HG02884 (cell line): ENCODE data around the gene ROBO1.
"Not testable (repeated sequence)": the region's sequence is repeated elsewhere in the genome, so short reads cannot be mapped to it uniquely, and the experiment has no call there.

Source experiments
- ATAC-seq: cut with Tn5 transposase; IDR thresholded peaks from one replicate; pipeline ENCODE4 v1.9.1; 2021; ENCODE audit warnings: mild to moderate bottlenecking, moderate library complexity; ENCODE audit not compliant: unreplicated experiment

Gene ROBO1

DNA sequence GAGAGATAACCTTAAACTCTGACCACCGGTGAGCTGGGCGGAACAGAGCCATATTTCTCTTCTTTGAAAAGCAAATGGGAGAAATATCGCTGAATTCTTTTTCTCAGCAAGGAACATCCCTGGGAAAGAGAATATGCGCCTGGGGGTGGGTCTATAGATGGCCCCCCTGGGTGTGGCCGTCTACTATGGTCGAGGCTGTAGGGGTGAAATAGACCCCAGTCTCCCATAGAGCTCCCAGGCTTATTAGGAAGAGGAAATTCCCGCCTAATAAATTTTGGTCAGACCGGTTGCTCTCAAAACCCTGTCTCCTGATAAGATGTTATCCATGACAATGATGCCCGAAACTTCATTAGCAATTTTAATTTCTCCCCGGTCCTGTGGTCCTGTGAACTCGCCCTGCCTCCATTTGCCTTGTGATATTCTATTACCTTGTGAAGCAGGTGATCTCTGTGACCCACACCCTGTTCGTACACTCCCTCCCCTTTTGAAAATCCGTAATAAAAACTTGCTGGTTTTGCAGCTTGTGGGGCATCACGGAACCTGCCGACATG, 441.9 kb downstream of the ROBO1 start:
- not testable (repeated sequence) for ATAC-seq

DNA sequence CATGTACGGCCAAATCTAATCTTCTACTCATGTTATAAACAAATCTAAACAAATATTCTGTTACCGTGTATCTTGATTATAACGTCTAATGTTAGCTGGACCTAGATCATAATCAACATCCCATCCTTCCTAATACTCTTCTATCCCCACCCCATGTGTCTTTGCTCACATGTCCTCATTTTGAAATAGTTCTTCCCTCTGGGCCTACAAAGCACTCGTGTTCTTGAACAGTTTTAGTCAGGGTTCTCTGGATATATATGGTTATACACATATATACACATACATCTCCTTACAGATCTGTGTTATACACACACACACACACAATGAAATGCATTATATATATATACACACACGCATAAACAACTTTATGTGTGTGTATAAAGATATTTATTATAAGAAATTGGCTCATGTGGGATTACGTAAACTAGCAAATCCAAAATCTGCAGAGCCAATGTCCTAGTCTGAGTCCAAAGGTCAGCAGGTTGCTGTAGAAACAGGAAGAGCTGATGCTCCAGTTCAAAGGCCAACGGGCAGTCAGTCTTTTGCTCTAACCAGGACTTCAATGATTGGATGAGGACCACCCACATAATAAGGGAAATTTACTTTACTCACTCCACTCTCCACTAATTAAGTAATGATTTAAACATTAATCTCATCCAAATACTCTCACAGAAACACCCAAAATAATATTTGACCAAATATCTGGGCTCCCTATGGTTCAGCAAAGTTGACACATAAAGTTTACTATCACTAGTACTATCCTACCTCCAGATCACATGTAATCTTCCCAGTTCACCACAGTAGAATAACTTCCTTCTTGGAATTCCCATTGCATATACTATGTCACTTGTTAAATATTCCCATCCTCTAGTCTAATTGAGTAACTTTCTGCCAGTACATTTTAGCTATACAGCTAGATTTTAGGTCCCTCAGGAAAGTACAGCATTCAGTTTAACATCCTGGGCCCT, 450.0 kb downstream of the ROBO1 start:
- ATAC-seq, result no peak

DNA sequence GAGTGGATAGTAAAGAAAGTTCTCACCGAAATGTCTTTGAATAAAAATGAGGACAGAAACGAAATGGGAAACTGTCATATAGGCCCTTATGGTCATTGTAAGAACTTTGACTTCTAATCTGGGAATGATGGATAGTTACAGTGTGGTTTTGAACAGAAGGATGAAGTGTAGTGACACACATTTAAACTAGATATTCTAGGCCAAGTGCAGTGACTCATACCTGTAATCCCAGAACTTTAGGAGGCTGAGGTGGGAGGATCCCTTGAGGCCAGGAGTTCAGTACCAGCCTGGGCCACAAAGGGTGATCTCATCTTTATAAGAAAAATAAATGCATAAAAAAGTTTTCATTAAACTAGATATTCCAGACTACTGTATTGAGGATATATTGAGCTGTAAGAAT, 452.8 kb downstream of the ROBO1 start:
- no peak for ATAC-seq

DNA sequence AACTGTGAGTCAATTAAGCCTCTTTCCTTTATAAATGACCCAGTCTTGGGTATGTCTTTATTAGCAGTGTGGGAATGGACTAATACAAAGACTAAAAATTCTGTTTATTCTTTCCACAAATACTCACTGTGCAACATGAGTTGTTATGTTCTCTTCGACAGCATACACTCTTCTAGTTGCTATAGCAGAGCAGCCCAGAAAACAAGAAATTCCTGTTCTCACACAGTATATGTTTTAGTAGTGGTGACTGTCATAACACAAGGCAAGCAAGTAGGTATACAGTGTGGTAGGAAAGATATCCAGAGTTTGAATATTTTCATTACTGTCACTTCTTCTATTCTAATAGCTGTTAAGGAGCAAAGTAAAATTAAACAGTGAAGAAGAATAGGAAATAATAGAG, 453.3 kb downstream of the ROBO1 start:
- ATAC-seq, result no peak

DNA sequence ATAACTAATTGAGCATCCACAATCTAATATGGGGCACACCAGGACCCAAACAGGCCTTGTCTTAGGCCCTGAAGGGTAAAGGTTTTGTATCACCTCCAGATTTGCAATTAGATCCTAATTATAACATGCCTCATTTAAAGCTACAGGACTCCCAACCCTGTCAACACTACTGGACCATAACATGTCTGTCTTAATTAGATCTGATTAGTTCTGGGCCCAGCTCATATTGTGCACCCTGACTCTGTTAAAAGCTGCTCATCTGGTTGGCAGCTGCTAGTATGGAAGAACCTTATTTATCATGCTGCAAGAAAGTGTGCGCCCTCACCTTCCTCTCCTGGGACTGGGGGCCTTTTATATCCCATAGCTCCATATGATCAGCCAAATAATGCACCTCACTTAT, 457.8 kb downstream of the ROBO1 start:
- ATAC-seq, result no peak

DNA sequence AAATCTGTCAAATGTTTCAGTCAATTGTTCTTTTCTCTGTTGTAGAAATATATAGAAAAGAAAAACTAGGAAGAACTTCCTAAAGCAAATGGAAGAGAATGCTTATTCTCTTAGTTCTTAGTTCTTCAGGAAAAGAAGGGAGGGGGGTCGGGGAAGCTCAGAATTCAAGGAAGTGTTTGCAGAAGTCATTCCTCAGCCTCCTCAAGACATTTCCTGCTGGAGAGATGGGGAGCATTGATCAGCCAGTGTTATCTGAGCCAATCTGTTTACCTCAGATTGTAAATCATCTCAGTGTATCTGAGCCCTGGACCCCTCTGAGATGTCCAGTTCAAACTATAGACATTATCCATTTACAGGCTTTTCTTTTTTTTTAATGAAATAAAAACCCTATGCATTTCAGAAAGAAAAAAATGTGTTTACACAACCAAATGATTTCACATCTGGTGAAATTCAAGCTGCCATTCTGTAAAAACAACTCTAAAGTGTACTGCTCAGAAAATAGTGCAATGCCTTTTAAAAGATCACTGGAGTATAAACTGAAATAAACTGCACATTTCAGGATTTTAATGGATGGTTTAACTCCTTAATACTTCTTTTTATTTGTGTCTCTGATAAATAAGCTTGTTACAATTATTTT, 460.7 kb downstream of the ROBO1 start:
- no peak for ATAC-seq

DNA sequence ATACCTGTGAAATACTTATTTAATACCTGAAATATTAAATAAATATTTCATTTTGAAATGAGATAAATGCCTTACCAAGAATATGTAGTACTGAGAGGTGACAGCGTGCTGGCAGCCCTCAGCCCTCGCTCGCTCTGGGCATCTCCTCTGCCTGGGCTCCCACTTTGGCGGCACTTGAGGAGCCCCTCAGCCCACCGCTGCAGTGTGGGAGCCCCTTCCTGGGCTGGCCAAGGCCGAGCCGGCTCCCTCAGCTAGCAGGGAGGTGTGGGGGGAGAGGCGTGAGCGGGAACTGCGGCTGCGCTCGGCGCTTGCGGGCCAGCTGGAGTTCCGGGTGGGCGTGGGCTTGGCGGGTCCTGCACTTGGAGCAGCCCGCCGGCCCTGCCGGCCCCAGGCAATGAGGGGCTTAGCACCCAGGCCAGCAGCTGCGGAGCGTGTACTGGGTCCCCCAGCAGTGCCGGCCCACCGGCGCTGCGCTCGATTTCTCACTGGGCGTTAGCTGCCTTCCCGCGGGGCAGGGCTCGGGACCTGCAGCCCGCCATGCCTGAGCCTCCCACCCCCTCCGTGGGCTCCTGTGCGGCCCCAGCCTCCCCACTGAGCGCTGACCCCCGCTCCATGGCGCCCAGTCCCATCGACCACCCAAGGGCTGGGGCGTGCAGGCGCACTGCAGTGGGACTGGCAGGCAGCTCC, 467.7 kb downstream of the ROBO1 start:
- ATAC-seq, result not testable (repeated sequence)

DNA sequence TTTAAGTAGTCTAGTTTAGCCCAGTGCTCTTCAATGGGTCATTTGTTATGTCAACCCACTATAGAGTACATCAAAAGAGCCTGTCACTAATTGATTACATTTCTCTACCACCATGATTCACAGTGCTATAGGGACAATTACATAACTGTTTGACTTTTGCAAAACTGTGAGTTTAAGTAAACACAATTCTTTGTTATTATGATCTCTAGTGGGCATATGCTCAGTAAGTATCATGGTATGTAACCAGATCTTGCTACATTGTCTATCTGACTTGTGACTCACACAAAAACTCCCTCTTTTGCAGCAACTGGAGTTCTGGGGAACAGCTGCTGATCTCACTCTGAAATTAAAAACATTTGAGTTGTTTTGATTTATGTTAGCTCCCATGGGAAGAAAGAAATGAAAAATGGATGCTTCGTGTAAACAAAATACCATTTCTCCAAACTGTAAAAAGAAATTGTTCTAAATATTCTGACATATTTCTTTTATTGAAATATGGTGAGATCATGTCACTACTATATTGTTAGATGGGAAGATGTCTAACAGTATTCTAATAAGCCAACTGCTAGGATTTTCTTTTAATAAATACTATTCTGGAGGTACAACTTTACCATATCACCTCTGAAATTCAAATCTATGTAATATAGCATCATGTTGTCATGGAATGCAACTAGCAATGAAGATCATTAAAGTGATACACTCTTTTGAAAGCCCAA, 470.4 kb downstream of the ROBO1 start:
- no peak for ATAC-seq

DNA sequence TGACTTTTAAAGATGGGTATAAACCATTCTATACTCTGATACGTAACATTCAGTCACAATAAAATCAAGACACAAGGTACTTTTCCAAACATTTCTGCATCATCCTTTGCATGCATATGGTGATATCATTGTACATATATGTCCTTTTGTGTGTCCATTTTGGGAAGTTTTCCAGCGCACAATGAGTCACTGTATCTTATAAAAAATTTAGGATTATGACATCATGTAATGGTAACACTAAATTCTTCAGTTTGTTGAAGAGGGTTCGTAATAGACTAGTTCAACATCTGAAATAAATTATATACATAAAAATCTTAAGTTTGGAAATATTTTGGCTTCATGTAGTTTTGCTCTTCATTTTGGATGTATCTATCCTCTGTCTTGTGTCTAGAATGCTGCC, 480.9 kb downstream of the ROBO1 start:
- ATAC-seq, result no peak

DNA sequence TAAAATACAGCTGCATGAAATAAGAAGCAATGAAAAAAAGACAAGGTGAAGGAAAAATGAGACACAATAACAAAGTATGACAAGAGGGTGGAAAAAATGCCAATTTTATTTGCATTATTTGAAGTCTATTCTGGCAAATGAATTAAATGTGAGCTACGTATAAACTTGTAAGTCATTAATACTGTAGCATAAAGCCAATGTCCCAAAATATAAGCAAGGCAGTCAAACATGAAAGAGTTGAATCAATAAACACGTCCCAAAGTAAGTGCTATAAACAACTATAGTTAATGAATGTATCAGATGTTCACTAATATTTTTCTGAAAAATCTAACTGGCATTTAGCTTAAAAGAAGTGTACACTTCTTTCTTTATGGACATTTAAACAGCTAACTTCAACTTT, 481.9 kb downstream of the ROBO1 start:
- ATAC-seq, result no peak

DNA sequence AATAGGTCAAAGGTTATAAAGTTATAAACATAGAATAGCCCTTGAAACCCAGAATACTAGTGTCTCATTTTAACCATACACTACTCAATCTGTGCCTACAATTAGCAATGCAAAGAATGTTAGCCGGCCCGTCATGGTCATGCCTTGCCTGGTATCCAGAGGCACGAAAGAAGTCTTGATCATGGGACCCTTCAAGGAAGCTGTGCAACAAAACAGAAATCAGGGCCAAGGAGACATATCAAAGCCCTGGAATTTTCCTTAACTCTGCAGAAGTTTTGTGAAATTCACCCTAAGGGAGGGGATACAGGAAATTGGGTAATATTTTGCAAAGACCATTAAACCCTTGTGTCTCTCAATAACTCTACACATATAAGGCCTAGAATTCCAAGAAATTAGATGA, 482.4 kb downstream of the ROBO1 start:
- no peak for ATAC-seq

DNA sequence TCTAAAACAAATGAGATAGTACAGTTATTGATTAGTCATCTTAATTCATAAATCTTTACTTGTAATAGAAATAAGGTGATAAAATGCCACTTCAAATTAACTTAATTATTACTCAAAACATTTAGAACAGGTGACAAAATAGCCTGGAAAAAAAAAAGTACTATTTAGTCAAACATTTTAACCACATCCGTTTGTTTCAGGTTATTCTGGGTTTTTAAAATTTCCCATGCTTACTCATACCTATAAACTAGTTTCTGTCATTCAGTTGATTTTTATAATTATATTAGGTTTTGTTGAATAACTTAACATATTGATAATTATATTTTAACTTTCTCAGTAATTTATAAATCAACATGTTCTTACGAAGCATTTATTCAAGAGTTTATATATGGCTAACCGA, 483.0 kb downstream of the ROBO1 start:
- ATAC-seq, result no peak

DNA sequence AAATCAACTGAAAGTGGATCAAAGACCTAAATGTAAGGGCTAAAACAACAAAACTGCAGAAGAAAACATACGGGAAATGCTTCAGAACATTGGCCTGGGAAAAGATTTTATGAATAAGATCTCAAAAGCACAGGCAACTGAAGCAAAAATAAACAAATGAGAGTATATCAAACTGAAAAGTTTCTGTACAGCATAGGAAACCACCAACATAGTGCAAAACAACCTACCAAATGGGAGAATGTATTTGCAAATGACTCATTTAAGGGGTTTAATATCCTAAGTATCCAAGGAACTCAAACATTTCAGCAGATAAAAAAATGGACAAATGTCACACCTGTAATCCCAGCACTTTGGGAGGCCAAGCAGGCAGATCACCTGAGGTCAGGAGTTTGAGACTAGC, 489.1 kb downstream of the ROBO1 start:
- ATAC-seq, result no peak

DNA sequence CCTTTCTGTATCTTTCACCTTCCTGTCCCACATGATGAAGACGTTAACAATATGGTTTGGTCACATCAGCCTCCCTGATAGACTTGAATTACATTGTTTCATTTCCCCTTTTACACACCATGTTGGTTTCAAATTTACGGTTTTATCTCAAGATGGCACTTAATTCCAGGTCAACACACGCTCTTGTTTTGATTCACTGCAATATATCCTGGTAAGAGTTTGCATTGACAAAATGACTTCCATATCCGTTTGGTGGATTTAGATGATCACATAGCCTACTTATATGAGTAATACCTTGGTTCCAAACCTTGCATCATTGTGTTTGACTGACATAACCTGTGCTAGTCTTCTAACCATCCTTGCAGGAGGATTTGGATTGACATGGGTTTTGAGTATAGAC, 499.4 kb downstream of the ROBO1 start:
- ATAC-seq, result no peak

DNA sequence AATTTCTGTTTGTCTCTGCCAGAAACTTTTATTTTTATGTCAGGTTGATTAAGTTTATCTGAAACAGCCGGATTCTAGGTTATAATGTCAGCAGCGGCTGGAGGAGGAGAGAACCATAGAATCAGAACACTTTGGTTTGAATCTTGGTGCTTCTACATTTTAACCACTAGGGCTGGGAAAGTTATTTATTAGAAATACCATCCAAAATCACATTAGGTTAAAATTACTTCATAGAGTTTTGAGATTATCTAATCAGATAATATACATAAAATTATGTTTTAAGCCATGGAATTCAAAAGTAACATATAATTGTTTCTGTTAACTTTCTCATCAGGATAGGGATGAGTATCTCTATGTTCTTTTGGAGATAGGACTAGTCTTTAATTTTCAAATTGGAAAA, 502.9 kb downstream of the ROBO1 start:
- ATAC-seq, result no peak

DNA sequence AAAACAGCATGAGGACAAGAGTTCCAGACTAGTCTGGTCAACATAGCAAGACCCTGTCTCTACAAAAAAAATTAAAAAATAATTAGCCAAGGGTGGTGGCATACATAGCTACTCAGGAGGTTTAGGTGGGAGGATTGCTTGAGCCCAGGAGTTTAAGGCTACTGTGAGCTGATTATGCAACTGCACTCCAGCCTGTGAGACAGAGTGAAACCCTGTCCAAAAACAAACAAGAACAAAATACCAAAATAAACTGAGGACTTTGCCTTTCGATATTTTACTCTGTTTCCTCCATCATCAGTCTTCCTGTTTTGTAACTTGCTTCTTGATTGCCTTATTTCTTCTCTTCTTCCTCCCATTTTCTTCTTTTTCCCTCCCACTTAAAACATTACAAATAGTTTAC, 504.4 kb downstream of the ROBO1 start:
- ATAC-seq, result no peak

DNA sequence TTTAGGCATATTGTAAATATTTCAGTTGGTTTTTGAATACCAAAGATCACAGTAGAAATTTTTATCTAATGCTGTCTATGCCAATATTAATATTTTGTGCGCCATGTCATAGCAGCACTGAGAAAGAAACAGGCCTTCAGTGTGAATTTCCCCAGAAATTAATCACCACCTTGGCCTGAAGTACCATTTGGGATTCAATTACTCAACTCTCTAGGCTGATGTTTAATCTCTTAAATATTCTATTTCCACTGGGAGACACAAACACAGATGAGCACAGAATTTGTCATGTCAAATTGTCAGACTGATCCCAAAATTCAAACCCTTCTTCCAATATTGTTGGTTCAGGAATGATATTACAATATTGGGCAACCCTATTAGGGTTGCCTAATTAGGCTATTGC, 509.3 kb downstream of the ROBO1 start:
- no peak for ATAC-seq

DNA sequence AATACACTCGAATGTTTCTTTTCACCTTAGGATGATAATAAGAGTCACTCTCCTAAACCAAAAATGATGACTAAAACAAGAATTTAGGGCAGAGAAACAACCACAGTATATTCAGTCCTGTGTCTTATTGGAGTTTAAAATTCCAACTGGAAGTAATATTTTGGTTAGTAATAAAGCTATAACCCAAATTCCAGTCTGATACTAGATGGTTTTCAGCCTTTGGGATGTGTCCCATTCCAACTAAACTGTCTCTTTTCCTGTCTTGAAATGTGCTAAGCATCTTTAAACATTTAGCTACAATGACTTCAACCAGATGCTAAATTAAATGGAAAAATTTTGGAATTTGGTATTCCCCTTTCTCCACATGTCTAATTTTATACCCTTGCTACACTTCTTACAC, 510.0 kb downstream of the ROBO1 start:
- no peak for ATAC-seq

DNA sequence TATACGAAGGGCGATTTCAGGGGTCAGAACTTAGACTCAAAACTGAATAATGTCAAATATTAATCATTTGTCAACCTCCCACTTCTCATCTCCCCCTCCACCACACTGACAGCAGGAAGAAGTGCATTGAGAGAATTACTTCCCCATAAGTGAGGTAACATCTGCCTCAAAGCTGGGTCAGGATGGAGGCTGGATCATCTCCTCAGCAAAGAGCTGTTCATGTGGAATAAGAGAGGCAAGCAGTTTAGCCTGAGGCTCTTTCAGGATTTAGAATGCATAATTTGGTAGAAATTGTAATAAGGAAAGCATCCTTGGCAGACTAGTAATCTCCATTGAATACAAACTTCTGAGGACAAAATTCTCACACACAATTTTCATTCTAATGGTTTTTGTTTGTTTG, 512.1 kb downstream of the ROBO1 start:
- ATAC-seq, result no peak

DNA sequence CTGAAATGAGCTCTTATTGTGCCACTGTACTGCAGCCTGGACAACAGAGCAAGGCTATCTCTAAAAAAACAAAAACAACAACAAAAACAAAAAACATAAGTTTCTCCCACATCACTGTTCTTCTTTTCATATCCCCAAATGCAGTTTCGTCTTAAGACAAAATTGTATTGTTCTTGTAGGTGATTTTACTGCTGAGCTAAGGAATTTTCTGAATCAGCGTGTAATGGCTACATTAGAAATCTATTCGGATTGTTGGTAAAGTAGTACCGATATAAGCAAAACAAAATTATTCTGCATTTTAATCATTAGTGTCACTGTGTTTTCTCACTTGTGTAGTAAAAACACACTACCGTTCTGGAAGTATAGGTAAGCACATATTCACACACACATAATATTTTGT, 512.5 kb downstream of the ROBO1 start:
- no peak for ATAC-seq

DNA sequence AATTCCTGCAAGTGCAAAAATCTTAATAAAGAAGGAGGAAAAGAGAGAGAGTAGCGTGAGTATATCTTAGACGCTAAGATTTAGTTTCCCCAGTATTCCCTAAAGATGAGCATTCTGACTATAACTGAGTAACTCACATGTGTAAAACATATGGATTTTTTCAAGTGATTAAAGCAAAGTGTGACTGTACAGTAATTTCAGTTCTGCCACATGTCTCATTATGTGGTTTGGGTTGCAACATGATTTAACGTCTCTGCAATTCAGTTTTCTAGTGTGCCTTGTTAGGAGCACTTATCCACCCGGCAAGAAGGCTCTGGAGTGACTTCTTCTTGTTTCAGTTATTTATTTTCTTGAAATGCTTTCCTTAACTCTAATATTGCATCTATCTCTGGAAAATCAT, 514.1 kb downstream of the ROBO1 start:
- no peak for ATAC-seq
